ENCODE data around the gene SRP68.

SRP68 gene

GRCh38 chr17:75996665-75997590 lies 75.4 kb downstream of the SRP68 start:
- DNase-seq: peak; percentile 66

- no peak for DNase-seq
Observed at GRCh38 chr17:75995385-75995925, 76.9 kb downstream of the SRP68 start.

- DNase-seq: no peak
Observed at GRCh38 chr17:75994802-75995370, 77.4 kb downstream of the SRP68 start.

GRCh38 chr17:75991396-75991795 lies 80.9 kb downstream of the SRP68 start:
- no peak for DNase-seq
